Erythroblast (primary cell): ENCODE results near the gene PNKD.
A peak's percentile ranks its signal among the peaks of the same experiment; 100 is the strongest.

Source experiments
- DNase-seq, 2 experiments: peaks; one replicate each; lab custom pipeline; 2025; lab: John Stamatoyannopoulos, UW
- GATA1 ChIP-seq: IDR thresholded peaks from 2 replicates; pipeline ENCODE4 v1.6.1; 2011; ENCODE audit warnings: low read depth, mild to moderate bottlenecking, control low read depth, low read length, moderate library complexity
- POLR2A ChIP-seq: IDR thresholded peaks from 2 replicates; pipeline ENCODE4 v1.6.1; 2011; ENCODE audit warnings: mild to moderate bottlenecking, low read length

The PNKD gene

GRCh38 chr2:218360453-218360852 lies 90.1 kb downstream of the PNKD start:
- TF ChIP-seq POLR2A (no peak), GATA1 (no peak)
- DNase-seq: no peak

- DNase-seq: no peak
- TF ChIP-seq POLR2A: no peak
- no peak for TF ChIP-seq GATA1
Measured at GRCh38 chr2:218362606-218363005, 92.3 kb downstream of the PNKD start.

GRCh38 chr2:218363736-218364135 lies 93.4 kb downstream of the PNKD start:
- TF ChIP-seq POLR2A: no peak
- DNase-seq: no peak

GRCh38 chr2:218364196-218364595 lies 93.9 kb downstream of the PNKD start:
- DNase-seq: no peak
- TF ChIP-seq GATA1 (no peak), POLR2A (no peak)

- TF ChIP-seq GATA1: no peak
- no peak for TF ChIP-seq POLR2A
- no peak for DNase-seq
Measured at GRCh38 chr2:218366621-218367414, 96.5 kb downstream of the PNKD start.

- no peak for TF ChIP-seq GATA1
- peak; percentile 88 for TF ChIP-seq POLR2A
- peak; percentile 80 to 84 for DNase-seq
Measured at GRCh38 chr2:218367415-218368149, 97.3 kb downstream of the PNKD start.

- TF ChIP-seq GATA1 (no peak), POLR2A (no peak)
Measured at GRCh38 chr2:218368150-218368528, 97.8 kb downstream of the PNKD start.

GRCh38 chr2:218368621-218369153 lies 98.4 kb downstream of the PNKD start:
- DNase-seq: peak in 1 of 2 experiments; percentile 30
- TF ChIP-seq POLR2A: no peak
- no peak for TF ChIP-seq GATA1

More at GRCh38 chr2:218368150-218368528, 97.8 kb downstream of the PNKD start:
- DNase-seq: no peak

- DNase-seq: no peak
- TF ChIP-seq GATA1 (no peak), POLR2A (no peak)
Measured at GRCh38 chr2:218369330-218369729, 99.0 kb downstream of the PNKD start.

GRCh38 chr2:218370410-218371063 lies 100.2 kb downstream of the PNKD start:
- no peak for DNase-seq
- no peak for TF ChIP-seq POLR2A

- no peak for DNase-seq
- TF ChIP-seq GATA1: no peak
- TF ChIP-seq POLR2A: no peak
Measured at GRCh38 chr2:218371983-218372350, 101.6 kb downstream of the PNKD start.

GRCh38 chr2:218374795-218375194 lies 104.5 kb downstream of the PNKD start:
- TF ChIP-seq POLR2A: no peak
- no peak for TF ChIP-seq GATA1
- no peak for DNase-seq

GRCh38 chr2:218375212-218375611 lies 104.9 kb downstream of the PNKD start:
- no peak for DNase-seq
- TF ChIP-seq POLR2A (no peak), GATA1 (no peak)

GRCh38 chr2:218378053-218378452 lies 107.7 kb downstream of the PNKD start:
- no peak for DNase-seq
- no peak for TF ChIP-seq POLR2A
- no peak for TF ChIP-seq GATA1
